Cardiac atrium fibroblast (primary cell): Measurements from ENCODE around the gene FAM193B. TPM values are rescaled to one million over a fixed set of nuclear protein-coding genes. Genes with fewer than 3 reads are reported as not detected.

Source experiments
- total RNA-seq: library from RNA; depleted of rRNA; stranded (reverse); fragments of >200 nt; gene quantifications from 2 replicates; pipeline ENCODE4 v1.2.3, GENCODE V29; 2015

FAM193B gene
- total RNA-seq: 23.8 and 24.9 TPM in 2 replicates

DNA sequence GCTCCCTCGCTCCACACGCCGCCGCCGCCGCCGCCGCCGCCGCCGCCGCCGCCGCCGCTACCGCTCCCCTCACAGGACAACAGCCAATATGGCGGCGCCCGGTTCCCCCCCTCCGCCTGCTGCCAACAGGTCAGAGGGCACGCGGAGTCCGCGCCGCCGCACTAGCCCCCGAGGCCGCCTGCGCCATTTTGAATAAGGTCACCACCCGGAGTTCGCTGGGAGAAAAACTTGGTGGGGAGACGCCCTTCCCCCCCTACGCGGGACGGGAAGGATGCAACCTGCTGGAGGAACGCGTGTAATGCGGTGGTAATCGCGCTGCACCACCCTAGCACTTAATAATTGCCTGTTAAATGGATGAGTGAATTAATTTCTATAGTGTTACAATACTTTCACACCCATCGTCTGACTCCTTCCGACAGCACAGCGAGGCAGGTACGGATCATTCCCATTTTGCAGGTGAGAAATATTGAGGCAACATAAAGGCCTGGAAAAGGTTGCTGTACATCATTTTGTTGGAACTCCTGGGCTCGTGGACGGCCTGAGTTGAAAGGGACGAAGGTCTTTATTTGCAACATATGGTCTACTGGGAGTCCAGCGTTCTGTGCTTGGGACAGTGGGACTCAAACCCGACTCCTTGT is at the start of gene FAM193B:
FAM193B (minus strand) TSS at position 90 of the 638 bp plus-strand sequence. CDS start 105 bp downstream, outside the sequence.

DNA sequence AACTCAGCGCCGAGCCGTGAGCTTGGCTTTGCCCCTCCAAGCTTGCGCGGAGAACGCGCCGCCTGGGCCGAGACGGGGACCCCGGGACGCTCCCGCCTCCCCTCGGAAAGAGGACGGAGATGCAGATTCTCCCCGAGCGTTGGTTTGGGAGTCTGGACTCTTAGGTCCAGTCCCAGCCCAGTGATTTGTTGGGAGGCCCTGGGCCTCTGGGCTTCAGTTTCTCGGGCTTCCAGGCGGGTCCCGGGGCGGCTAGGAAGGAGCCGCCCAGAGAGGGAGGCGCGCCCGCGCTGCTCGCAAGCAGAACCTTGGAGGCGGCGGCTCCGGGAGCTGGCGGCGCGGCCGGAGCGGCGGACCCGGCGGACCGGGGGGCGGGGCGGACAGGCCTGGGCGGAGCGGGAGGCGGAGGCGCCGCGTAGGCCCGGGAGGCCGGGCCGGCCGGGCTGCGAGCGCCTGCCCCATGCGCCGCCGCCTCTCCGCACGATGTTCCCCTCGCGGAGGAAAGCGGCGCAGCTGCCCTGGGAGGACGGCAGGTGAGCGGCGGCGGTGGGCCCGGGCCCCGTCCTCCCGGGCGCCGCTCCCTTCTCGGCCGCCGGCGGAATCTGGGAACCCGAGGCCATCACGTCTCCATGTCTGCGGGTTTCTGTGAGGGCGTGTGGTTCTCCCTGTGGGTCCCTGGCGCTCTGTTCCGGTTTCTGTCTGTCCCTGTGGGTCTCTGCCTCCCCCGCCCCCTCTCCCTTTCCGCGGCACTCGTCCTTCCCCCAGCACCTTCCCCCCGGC is 45.6 kb upstream of the FAM193B start, which contains the start of gene B4GALT7:
B4GALT7 (plus strand) TSS at position 402 of the 777 bp plus-strand sequence; CDS start at position 481, 79 bp downstream.

DNA sequence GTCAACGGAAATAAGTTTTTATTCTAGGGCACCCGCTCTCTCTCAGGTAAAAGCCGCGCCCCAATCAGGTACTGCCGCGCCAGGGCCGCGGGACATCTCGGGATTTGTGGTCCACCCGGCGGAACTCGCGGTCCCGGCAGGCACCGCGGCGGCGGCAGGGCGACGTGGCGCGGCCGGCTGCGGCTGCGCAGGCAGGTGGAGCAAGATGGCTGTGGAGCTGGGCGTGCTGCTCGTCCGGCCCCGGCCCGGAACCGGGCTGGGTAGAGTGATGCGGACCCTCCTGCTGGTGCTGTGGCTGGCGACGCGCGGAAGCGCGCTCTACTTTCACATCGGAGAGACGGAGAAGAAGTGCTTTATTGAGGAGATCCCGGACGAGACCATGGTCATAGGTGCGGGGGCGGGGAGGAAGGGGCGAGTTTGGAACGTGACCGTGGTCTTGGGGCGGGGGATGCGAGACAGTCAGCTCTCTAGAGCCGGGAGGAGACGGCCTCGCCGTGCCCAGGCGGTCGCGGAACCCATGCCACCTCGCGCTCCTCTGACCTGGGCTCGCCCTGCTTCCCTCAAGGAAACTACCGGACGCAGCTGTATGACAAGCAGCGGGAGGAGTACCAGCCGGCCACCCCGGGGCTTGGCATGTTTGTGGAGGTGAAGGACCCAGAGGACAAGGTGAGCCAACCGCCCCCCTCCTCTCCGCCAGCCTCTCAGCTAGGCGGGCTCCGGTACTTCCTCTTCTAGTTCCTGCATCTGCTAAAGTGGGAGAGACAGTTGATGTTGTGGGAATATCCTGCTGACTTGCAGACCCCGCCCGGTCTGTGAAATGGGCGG is 37.9 kb upstream of the FAM193B start, which contains the start of gene TMED9:
TMED9 (plus strand) TSS at position 194 of the 825 bp plus-strand sequence; CDS start at position 206, 12 bp downstream.

DNA sequence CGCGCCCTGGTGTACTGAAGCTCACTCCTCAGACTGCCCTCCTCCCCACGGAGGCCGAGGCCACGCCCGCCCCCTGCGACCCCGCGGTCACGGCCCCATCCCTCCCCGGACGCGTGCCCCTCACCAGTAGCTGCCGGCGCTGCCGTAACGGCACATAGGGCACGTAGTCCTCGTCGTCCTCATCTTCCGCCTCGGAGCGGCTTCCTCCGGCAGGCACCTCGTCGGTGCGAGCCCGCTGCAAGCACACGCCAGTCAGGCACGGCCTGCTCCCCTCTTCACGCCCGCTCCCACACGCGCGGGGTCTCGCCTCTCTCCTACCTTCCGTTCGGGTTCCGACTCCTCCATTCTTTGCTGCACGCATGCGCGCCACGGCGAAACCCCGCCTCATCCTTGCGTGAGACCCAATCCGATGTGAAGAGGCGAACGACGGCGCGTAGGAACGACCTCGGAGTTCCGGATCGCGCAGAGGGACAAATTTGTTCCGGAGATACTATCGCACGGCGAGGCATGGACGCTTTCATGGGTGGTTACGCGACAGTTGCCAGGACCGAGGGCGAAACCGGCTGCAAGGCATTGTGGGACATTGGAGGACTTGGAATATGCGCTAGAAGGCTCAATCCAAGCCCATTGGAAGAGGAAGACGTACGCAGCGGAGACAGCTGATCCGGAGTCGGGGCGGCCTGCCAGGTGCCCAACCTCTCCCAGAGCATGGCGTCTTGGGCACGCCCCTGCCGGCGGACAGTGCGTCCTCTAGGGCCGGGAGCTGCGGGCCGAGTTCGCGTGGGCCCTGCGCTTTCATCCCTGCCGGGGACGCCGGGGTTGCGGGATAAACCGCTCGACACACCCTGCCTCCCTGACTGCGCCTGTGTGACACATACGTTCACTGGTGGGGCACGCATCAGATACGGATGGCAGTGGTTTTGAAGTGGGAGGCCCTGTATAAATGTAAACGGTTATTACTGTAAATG is 37.5 kb downstream of the FAM193B start, which contains the start of gene DDX41:
DDX41 (minus strand) TSS at position 361 of the 968 bp plus-strand sequence; CDS start at position 345, 16 bp downstream.

DNA sequence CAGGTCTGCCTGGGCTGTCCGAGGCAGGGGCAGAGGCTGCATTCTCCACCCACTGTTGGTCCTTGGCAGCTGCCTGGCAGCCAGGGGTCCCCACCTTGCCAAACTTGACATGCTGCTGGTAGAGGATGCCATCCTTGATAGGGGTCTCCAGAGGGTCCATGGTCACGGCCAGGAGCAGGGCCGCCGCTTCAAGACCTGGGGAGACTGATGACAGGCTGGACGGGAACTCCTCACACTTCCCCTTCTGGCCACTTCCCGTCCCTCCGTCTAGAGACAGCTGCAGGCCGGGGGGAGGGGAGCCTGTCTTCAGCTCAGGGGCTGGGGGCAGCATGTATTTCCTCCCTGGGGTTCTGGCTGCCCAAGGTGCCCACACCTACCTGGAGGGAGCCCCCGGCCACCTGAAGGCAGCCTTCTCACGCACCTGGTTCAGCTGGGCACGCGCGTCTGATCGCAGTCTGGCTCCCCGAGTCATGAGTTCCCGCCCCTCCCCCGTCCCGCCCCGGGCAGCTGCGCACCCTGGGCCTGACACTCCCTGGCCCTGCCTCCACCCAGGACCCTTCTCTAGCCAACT is 44.9 kb downstream of the FAM193B start, which contains the start of gene DOK3:
DOK3 (minus strand) TSS at position 446 of the 571 bp plus-strand sequence; CDS start at position 160, 286 bp downstream.

DNA sequence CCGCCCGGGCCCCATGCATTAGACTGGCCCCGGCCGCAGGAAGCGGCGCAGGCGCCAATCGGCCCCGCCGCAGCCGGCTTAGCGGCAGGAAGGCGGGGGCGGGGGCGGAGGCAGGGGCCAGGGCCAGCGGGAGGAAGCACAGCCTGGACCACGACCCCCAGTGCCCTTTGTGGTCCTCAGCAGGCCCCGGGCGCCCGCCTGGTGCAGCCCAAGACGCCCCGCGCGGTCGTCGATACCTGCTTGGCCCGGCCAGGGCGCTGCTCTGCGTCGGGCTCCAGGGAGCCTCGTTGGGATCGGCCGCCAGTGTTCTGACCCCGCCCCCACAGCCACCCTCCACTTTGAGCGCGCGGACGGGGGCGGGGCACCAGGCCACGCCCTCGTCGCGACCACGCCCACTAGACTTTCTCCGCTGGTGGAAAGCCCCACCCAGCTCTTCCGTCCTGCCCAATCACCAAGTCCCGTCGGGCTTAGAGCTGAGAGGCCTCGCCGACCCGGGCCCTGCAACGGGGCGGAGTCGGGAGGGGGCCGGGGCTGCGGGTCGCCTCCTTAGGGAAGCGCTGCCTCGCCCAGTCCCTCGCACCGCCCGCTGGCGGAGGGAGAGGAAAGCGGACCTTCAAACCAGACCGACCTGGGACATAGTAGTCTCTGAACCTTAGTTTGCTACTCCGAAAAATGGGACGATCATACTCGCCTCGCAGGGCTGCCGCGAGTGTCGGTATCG is 56.9 kb downstream of the FAM193B start, which contains the start of gene PDLIM7:
PDLIM7 (minus strand) TSS at position 313 of the 721 bp plus-strand sequence. CDS start 1,092 bp downstream, outside the sequence.

DNA sequence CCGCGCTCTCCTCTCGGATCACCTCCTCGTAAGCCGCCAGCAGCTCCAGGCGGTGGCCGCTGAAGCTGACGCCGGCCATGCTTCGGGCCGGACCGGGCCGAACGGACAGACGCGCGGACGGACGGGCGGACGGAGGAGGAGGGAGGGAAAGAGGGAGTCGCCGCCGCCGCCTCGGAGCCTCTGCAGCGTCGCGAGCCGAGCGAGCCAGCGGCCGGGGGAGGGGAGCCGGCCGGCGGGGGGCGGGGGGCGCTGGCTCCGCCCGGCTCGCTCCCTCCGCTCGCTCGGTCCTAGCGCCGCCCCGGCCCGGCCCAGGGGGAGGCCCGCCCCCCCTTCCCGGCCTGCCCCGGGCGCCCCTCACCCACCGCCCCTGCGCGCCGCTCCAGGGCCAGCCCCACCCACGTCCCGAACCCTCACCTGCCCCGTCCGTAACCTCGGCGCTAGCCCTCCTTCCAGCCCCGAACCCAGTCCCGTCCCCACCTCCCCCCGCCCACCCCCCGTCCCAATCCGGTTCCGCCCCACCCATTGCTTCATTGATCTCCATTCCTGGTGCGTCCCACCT is 80.8 kb downstream of the FAM193B start, which contains the start of gene DBN1:
DBN1 (minus strand) TSS at position 192 of the 559 bp plus-strand sequence; CDS start at position 79, 113 bp downstream.

Other genes starting within 250 kb of the FAM193B start
- gene MXD3, start 242.7 kb downstream of the FAM193B start, total RNA-seq: 7.9 and 12.3 TPM in 2 replicates
- 328 and 333 TPM in 2 replicates for gene LMAN2, start 202.9 kb downstream of the FAM193B start, total RNA-seq
- gene RGS14, start 196.6 kb downstream of the FAM193B start, total RNA-seq: 1.4 and 4.9 TPM in 2 replicates
- gene SLC34A1, start 170.1 kb downstream of the FAM193B start, total RNA-seq: not detected in 2 replicates
- not detected in 2 replicates for gene PFN3, start 153.9 kb downstream of the FAM193B start, total RNA-seq
- not detected in 2 replicates for gene F12, start 145.0 kb downstream of the FAM193B start, total RNA-seq
- gene GRK6, start 127.9 kb downstream of the FAM193B start, total RNA-seq: 17.7 and 21.9 TPM in 2 replicates
- 28.3 and 30.3 TPM in 2 replicates for gene PRR7, start 107.7 kb downstream of the FAM193B start, total RNA-seq
- 139 and 144 TPM in 2 replicates for gene DBN1, start 80.9 kb downstream of the FAM193B start, total RNA-seq
- gene PDLIM7, start 57.0 kb downstream of the FAM193B start, total RNA-seq: 169 and 204 TPM in 2 replicates
- gene DOK3, start 44.7 kb downstream of the FAM193B start, total RNA-seq: under 0.01 and 2.3 TPM in 2 replicates
- 114 and 118 TPM in 2 replicates for gene DDX41, start 37.6 kb downstream of the FAM193B start, total RNA-seq
- gene TMED9, start 37.6 kb upstream of the FAM193B start, total RNA-seq: 178 and 244 TPM in 2 replicates
- gene B4GALT7, start 45.6 kb upstream of the FAM193B start, total RNA-seq: 40.1 and 44.9 TPM in 2 replicates
- gene FAM153A, start 228.3 kb upstream of the FAM193B start, total RNA-seq: not detected in 2 replicates